Measurements from ENCODE around the gene ZDHHC16. TPM values are rescaled to one million over a fixed set of nuclear protein-coding genes. Genes with fewer than 3 reads are reported as not detected.
A peak's percentile ranks its signal among the peaks of the same experiment; 100 is the strongest.

ZDHHC16 gene
- total RNA-seq, 6 experiments from 2014 or later: 15.8 to 27.0 (median 22.8) TPM

DNA sequence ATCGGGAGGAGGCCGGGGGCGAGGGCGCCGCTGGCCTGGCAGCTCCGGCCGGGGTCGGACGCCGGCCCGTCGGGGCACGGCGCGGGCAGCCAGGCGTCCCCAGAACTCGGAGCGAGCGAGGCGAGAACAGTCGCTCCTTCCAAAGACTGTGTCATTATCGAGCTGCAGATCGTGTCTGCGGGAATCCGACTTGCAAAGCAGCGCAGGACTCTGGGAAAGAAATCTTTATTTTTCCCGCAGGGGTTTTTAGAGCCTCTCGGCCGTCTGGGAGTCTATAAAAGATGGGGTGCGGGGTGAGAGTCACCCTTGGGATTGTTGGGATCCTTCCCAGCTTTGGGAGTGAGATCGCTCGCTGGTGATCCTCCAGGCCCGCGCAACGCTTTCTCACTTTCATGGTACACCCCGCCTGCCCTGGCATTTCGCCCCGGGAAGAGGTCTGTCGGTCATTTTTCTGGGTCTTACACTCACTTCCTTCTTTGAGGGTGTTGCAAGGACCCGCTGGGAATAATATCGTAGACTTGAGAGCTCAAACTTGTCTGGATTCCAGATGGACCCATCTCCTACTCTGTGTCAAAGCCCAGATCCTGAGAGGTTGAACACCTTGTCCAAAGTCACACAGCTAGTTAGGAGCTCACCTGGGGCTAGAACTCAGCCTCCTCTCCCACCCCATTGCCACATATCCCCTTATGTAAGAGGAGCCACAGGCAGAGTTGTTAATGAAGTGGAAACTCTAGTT is 53.8 kb downstream of the ZDHHC16 start:
- no peaks in the 10 kb centered on the region for H3K27me3 ChIP-seq
- peak overlapping the region; percentile 84 to 99 (median 98) for H3K4me3 ChIP-seq
- H3K4me1 ChIP-seq: peaks cover 0 to 15% (median 0%) of the 10 kb centered on the region in 4 donors
- TF ChIP-seq, protein P1, sequence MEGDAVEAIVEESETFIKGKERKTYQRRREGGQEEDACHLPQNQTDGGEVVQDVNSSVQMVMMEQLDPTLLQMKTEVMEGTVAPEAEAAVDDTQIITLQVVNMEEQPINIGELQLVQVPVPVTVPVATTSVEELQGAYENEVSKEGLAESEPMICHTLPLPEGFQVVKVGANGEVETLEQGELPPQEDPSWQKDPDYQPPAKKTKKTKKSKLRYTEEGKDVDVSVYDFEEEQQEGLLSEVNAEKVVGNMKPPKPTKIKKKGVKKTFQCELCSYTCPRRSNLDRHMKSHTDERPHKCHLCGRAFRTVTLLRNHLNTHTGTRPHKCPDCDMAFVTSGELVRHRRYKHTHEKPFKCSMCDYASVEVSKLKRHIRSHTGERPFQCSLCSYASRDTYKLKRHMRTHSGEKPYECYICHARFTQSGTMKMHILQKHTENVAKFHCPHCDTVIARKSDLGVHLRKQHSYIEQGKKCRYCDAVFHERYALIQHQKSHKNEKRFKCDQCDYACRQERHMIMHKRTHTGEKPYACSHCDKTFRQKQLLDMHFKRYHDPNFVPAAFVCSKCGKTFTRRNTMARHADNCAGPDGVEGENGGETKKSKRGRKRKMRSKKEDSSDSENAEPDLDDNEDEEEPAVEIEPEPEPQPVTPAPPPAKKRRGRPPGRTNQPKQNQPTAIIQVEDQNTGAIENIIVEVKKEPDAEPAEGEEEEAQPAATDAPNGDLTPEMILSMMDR (IDR thresholded peaks at IDR 0.05): no peak
- TF ChIP-seq POLR2A (IDR thresholded peaks at IDR 0.05): no peak
- peak overlapping the region; percentile 59 to 84 (median 77) for H3K27ac ChIP-seq
- no peak for ATAC-seq
- WGBS (ENCODE audit: insufficient coverage, low coverage, low lambda C conversion rate, missing lambda C conversion rate): 1% methylated on average over 28 of the region's 41 CpGs
- DNase-seq: peak; percentile 74 to 83 (median 76)
- H3K9me3 ChIP-seq: no peaks in the 10 kb centered on the region
- no peaks in the 10 kb centered on the region for H3K36me3 ChIP-seq
- intact Hi-C loops (cut with DNase I): no loop called here

DNA sequence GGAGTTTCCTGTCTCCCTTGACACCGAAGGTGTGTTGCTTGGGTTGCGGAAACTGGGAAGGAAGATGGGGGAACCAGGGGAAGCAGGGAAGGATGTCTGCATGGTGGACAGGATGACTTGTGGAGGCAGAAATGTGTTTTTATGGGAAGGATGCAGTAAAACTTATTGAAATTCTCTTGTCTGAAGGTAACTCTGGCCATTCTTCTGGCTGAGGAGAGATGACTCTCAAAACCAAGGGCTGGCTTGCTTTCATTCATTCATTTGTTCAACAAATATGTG is 54.3 kb downstream of the ZDHHC16 start:
- Histone ChIP-seq H3K4me1 (peaks cover 0 to 15% (median 0%) of the 10 kb centered on the region in 4 donors), H3K9me3 (no peaks in the 10 kb centered on the region), H3K27ac (peak overlapping the region in 1 of 3 donors; percentile 77), H3K4me3 (peak overlapping the region in 2 of 3 donors; percentile 98 to 99), H3K27me3 (no peaks in the 10 kb centered on the region), H3K36me3 (no peaks in the 10 kb centered on the region)
- ATAC-seq (no peak), DNase-seq (no peak)
- TF ChIP-seq POLR2A (IDR thresholded peaks at IDR 0.05): no peak
- TF ChIP-seq, protein P1 (IDR thresholded peaks at IDR 0.05): no peak
- intact Hi-C loops (cut with DNase I): no loop called here
- 58% methylated on average over 2 of the region's 2 CpGs for WGBS (ENCODE audit: insufficient coverage, low coverage, low lambda C conversion rate, missing lambda C conversion rate)

DNA sequence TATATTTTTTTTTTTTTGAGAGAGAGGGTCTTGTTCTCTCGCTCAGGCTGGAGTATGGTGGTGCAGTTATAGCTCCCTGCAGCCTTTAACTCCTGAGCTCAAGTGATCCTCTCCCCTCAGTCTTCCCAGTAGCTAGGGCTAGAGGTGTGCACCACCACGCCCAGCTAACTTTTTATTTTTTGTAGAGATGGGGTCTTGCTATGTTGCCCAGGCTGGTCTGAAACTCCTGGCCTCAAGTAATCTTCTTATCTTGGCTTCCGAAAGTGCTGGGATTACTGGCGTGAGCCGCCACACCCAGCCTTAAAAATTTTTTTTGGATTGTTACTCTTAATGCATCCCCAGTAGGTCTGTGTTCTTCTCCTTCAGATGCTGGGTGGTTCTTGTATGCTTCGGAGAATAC is 56.9 kb downstream of the ZDHHC16 start:
- intact Hi-C loops (cut with DNase I): no loop called here
- no peak for ATAC-seq
- DNase-seq: no peak
- Histone ChIP-seq H3K36me3 (no peaks in the 10 kb centered on the region), H3K4me3 (no peak overlapping the region), H3K27ac (no peak overlapping the region), H3K4me1 (peaks cover 0 to 5% (median 0%) of the 10 kb centered on the region in 4 donors), H3K27me3 (no peaks in the 10 kb centered on the region), H3K9me3 (no peaks in the 10 kb centered on the region)
- 93% methylated on average over 6 of the region's 6 CpGs for WGBS (ENCODE audit: insufficient coverage, low coverage, low lambda C conversion rate, missing lambda C conversion rate)
- TF ChIP-seq, protein P1 (IDR thresholded peaks at IDR 0.05): no peak
- TF ChIP-seq POLR2A (IDR thresholded peaks at IDR 0.05): no peak

DNA sequence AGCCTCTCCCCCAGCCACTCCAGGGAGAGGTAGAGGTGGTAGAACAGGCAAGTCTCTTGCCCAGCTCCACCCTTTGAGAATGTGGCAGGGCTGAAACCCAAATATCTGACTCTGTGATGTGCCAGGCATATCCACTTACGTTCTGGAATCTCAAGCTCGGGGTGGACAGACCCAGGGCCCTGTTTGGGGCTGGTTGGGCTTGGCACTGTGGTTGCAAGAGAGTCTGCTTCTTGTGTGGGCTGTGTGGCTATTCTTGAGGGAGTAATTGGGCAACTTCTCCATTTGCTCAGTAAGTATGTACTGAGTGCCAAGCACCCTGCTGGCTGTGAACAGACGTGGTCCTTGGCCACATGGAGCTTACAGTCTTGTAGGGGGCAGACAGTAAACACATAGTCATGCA is 57.4 kb downstream of the ZDHHC16 start:
- Histone ChIP-seq H3K27ac (no peak overlapping the region), H3K4me3 (no peak overlapping the region)
- 47% methylated on average over 2 of the region's 3 CpGs for WGBS (ENCODE audit: insufficient coverage, low coverage, low lambda C conversion rate, missing lambda C conversion rate)

More for the DNA sequence above, 57.4 kb downstream of the ZDHHC16 start:
- TF ChIP-seq POLR2A (IDR thresholded peaks at IDR 0.05): no peak
- TF ChIP-seq, protein P1 (IDR thresholded peaks at IDR 0.05): no peak
- DNase-seq: no peak
- no peak for ATAC-seq
- H3K9me3 ChIP-seq: no peaks in the 10 kb centered on the region
- H3K4me1 ChIP-seq: peaks cover 0 to 5% (median 0%) of the 10 kb centered on the region in 4 donors
- H3K27me3 ChIP-seq: no peaks in the 10 kb centered on the region
- H3K36me3 ChIP-seq: no peaks in the 10 kb centered on the region
- intact Hi-C loops (cut with DNase I): no loop called here
